ENCODE results near the gene TUBA3C.
"Not testable (repeated sequence)": the region's sequence is repeated elsewhere in the genome, so short reads cannot be mapped to it uniquely, and the experiment has no call there.

The TUBA3C gene

GRCh38 chr13:19183676-19184075 lies 2.1 kb upstream of the TUBA3C start:
- DNase-seq (ENCODE audit: low read depth) = no peak
- no peak for TF ChIP-seq CTCF (IDR thresholded peaks at IDR 0.05; ENCODE audit: low read depth, low read length, missing control alignments)
- no peak overlapping the region for H3K4me3 ChIP-seq (ENCODE audit: low read depth, low read length)
- in situ Hi-C loops (cut with HindIII; ENCODE audit: low sequenced_read_pairs) = no loop called here

GRCh38 chr13:19182536-19182935 lies 912 bp upstream of the TUBA3C start:
- no peak overlapping the region for H3K4me3 ChIP-seq (ENCODE audit: low read depth, low read length)
- DNase-seq (ENCODE audit: low read depth) = no peak
- TF ChIP-seq CTCF (IDR thresholded peaks at IDR 0.05; ENCODE audit: low read depth, low read length, missing control alignments) = no peak
- in situ Hi-C loops (cut with HindIII; ENCODE audit: low sequenced_read_pairs) = no loop called here

- H3K4me3 ChIP-seq (ENCODE audit: low read depth, low read length) = no peak overlapping the region
- in situ Hi-C loops (cut with HindIII; ENCODE audit: low sequenced_read_pairs) = no loop called here
- DNase-seq (ENCODE audit: low read depth) = no peak
- no peak for TF ChIP-seq CTCF (IDR thresholded peaks at IDR 0.05; ENCODE audit: low read depth, low read length, missing control alignments)
Observed at GRCh38 chr13:19181021-19181620, 503 bp downstream of the TUBA3C start.

GRCh38 chr13:19179916-19180315 lies 1.7 kb downstream of the TUBA3C start:
- no peak for DNase-seq (ENCODE audit: low read depth)
- no peak for TF ChIP-seq CTCF (IDR thresholded peaks at IDR 0.05; ENCODE audit: low read depth, low read length, missing control alignments)

GRCh38 chr13:19178901-19179593 lies 2.6 kb downstream of the TUBA3C start:
- in situ Hi-C loops (cut with HindIII; ENCODE audit: low sequenced_read_pairs) = no loop called here
- TF ChIP-seq CTCF (IDR thresholded peaks at IDR 0.05; ENCODE audit: low read depth, low read length, missing control alignments) = no peak
- no peak overlapping the region for H3K4me3 ChIP-seq (ENCODE audit: low read depth, low read length)
- DNase-seq (ENCODE audit: low read depth) = no peak

More at GRCh38 chr13:19179916-19180315, 1.7 kb downstream of the TUBA3C start:
- in situ Hi-C loops (cut with HindIII; ENCODE audit: low sequenced_read_pairs) = no loop called here
- no peak overlapping the region for H3K4me3 ChIP-seq (ENCODE audit: low read depth, low read length)

GRCh38 chr13:19176981-19177776 lies 4.4 kb downstream of the TUBA3C start:
- in situ Hi-C loops (cut with HindIII; ENCODE audit: low sequenced_read_pairs); H3K4me3 ChIP-seq (ENCODE audit: low read depth, low read length); DNase-seq (ENCODE audit: low read depth): not testable (repeated sequence)

GRCh38 chr13:19173752-19174151 lies 7.9 kb downstream of the TUBA3C start:
- no peak for TF ChIP-seq CTCF (IDR thresholded peaks at IDR 0.05; ENCODE audit: low read depth, low read length, missing control alignments)
- no peak overlapping the region for H3K4me3 ChIP-seq (ENCODE audit: low read depth, low read length)
- no peak for DNase-seq (ENCODE audit: low read depth)
- in situ Hi-C loops (cut with HindIII; ENCODE audit: low sequenced_read_pairs) = no loop called here
